ENCODE results near the gene PEX7. TPM values are rescaled to one million over a fixed set of nuclear protein-coding genes. Genes with fewer than 3 reads are reported as not detected.
"Not testable (repeated sequence)": the region's sequence is repeated elsewhere in the genome, so short reads cannot be mapped to it uniquely, and the experiment has no call there.

PEX7 gene
- total RNA-seq, 1 donor from 2014 or later: 20.0 TPM

GRCh38 chr6:136890986-136891385 is 68.6 kb downstream of the PEX7 start:
- Histone ChIP-seq H3K36me3 (ENCODE audit: control insufficient read depth, insufficient read depth, low read length) (no peaks in the 10 kb centered on the region), H3K4me3 (ENCODE audit: low read depth, low read length) (no peak overlapping the region), H3K27me3 (ENCODE audit: control insufficient read depth, insufficient read depth, low read length) (no peaks in the 10 kb centered on the region)
- DNase-seq (ENCODE audit: low read depth): no peak
- FAIRE-seq: no peak
- no peak for TF ChIP-seq CTCF (IDR thresholded peaks at IDR 0.05; ENCODE audit: insufficient read depth, low read length, severe bottlenecking)

- no peak overlapping the region for H3K4me3 ChIP-seq (ENCODE audit: low read depth, low read length)
Observed at GRCh38 chr6:136893187-136893586, 70.8 kb downstream of the PEX7 start.

GRCh38 chr6:136895901-136896300 is 73.5 kb downstream of the PEX7 start:
- Histone ChIP-seq H3K36me3 (ENCODE audit: control insufficient read depth, insufficient read depth, low read length) (no peaks in the 10 kb centered on the region), H3K27me3 (ENCODE audit: control insufficient read depth, insufficient read depth, low read length) (no peaks in the 10 kb centered on the region), H3K4me3 (ENCODE audit: low read depth, low read length) (no peak overlapping the region)
- FAIRE-seq: no peak
- no peak for DNase-seq (ENCODE audit: low read depth)
- TF ChIP-seq CTCF (IDR thresholded peaks at IDR 0.05; ENCODE audit: insufficient read depth, low read length, severe bottlenecking): no peak

More at GRCh38 chr6:136893187-136893586, 70.8 kb downstream of the PEX7 start:
- Histone ChIP-seq H3K36me3 (ENCODE audit: control insufficient read depth, insufficient read depth, low read length) (no peaks in the 10 kb centered on the region), H3K27me3 (ENCODE audit: control insufficient read depth, insufficient read depth, low read length) (no peaks in the 10 kb centered on the region)
- TF ChIP-seq CTCF (IDR thresholded peaks at IDR 0.05; ENCODE audit: insufficient read depth, low read length, severe bottlenecking): no peak
- FAIRE-seq (no peak), DNase-seq (ENCODE audit: low read depth) (no peak)

- Histone ChIP-seq H3K36me3 (ENCODE audit: control insufficient read depth, insufficient read depth, low read length) (no peaks in the 10 kb centered on the region), H3K27me3 (ENCODE audit: control insufficient read depth, insufficient read depth, low read length) (no peaks in the 10 kb centered on the region), H3K4me3 (ENCODE audit: low read depth, low read length) (no peak overlapping the region)
- no peak for TF ChIP-seq CTCF (IDR thresholded peaks at IDR 0.05; ENCODE audit: insufficient read depth, low read length, severe bottlenecking)
- FAIRE-seq: no peak
- DNase-seq (ENCODE audit: low read depth): no peak
Observed at GRCh38 chr6:136897071-136897470, 74.7 kb downstream of the PEX7 start.

- no peak for FAIRE-seq
- H3K4me3 ChIP-seq (ENCODE audit: low read depth, low read length): no peak overlapping the region
- peaks cover 1% of the 10 kb centered on the region for H3K36me3 ChIP-seq (ENCODE audit: control insufficient read depth, insufficient read depth, low read length)
- no peaks in the 10 kb centered on the region for H3K27me3 ChIP-seq (ENCODE audit: control insufficient read depth, insufficient read depth, low read length)
- no peak for DNase-seq (ENCODE audit: low read depth)
- TF ChIP-seq CTCF (IDR thresholded peaks at IDR 0.05; ENCODE audit: insufficient read depth, low read length, severe bottlenecking): no peak
Observed at GRCh38 chr6:136901212-136901784, 78.9 kb downstream of the PEX7 start.

- FAIRE-seq; H3K4me3 ChIP-seq (ENCODE audit: low read depth, low read length); DNase-seq (ENCODE audit: low read depth); H3K27me3 ChIP-seq (ENCODE audit: control insufficient read depth, insufficient read depth, low read length); H3K36me3 ChIP-seq (ENCODE audit: control insufficient read depth, insufficient read depth, low read length): not testable (repeated sequence)
Observed at GRCh38 chr6:136904477-136904876, 82.1 kb downstream of the PEX7 start.

All from bronchial epithelial cell (primary cell).